IPS DF 6.9 (cell line): ENCODE data around the gene CCNQ.

Experiments used
- DNase-seq: peaks from one replicate; pipeline ENCODE4 v3.0.0-alpha.2; 2013; ENCODE audit warnings: low read depth, low spot score
- H3K27ac ChIP-seq: one replicate; pipeline ENCODE4 v1.5.1; 2013; ENCODE audit warnings: low read length, control low read depth
- H3K27me3 ChIP-seq: 2 replicates; pipeline ENCODE4 v1.6.1; 2013; ENCODE audit warnings: mild to moderate bottlenecking, low read length; ENCODE audit not compliant: control insufficient read depth, insufficient read depth
- H3K36me3 ChIP-seq: 2 replicates; pipeline ENCODE4 v1.6.1; 2013; ENCODE audit warnings: low read length; ENCODE audit not compliant: control insufficient read depth, insufficient read depth
- H3K4me1 ChIP-seq: 2 replicates; pipeline ENCODE4 v1.6.1; 2013; ENCODE audit warnings: low read length; ENCODE audit not compliant: control insufficient read depth, insufficient read depth
- H3K4me3 ChIP-seq: 2 replicates; pipeline ENCODE4 v1.5.1; 2013; ENCODE audit warnings: mild to moderate bottlenecking, low read length
- H3K9me3 ChIP-seq: 2 replicates; pipeline ENCODE4 v1.6.1; 2013; ENCODE audit warnings: low read length, inconsistent platforms; ENCODE audit not compliant: control insufficient read depth, insufficient read depth
- WGBS: extraction: QIAGEN DNeasy Blood & Tissue Kit; methylation state at CpG from one replicate; pipeline ENCODE4 v1.1.7; 2013; ENCODE audit warnings: mixed read lengths, missing lambda C conversion rate; ENCODE audit not compliant: insufficient read length, insufficient coverage; 5-methylcytosine and 5-hydroxymethylcytosine counted together

CCNQ gene

DNA sequence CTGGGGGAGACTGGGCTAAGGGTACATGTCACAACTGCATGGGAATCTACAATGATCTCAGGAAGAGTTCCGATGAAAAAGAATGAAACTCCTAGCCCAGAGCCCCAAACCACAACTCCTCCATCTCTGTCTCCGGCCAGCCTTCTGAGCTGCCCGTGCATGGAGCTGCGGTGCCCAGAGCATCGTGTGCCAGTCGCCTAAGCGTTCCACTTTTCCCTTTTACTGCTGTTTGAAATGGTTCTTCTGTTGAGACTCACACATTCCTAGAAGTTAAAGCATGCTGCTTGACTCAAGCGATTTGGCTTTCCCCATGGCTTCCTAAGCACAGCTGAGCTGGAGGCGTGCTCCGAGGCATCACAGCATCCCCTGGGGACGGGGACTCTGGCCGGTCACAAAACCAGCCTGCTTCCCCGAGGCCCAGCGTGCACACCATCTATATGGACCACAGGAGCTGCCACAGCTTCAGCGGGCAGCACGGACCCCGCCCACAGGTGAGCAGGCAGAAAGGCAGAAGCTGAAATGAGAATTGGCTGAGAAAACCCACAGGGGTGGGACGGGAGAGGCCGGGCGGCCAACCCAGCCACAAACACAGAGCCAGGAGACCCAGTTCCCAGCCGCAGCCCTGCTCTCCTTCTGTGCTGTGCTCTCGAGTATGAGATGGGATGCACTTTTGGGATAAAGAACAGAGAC, 5.0 kb downstream of the CCNQ start:
- H3K36me3 ChIP-seq: 0 out of 2 replicates have a peak, but pooled peaks cover 2% of the 10 kb centered on the region
- H3K27ac ChIP-seq: no peak overlapping the region
- H3K27me3 ChIP-seq: no peaks in the 10 kb centered on the region
- no peak for DNase-seq
- no peaks in the 10 kb centered on the region for H3K9me3 ChIP-seq
- no peaks in the 10 kb centered on the region; the same call in 1 of the 2 replicates for H3K4me1 ChIP-seq
- no CpG with 5 or more reads among the region's 22 CpGs for WGBS
- H3K4me3 ChIP-seq: no peak overlapping the region

DNA sequence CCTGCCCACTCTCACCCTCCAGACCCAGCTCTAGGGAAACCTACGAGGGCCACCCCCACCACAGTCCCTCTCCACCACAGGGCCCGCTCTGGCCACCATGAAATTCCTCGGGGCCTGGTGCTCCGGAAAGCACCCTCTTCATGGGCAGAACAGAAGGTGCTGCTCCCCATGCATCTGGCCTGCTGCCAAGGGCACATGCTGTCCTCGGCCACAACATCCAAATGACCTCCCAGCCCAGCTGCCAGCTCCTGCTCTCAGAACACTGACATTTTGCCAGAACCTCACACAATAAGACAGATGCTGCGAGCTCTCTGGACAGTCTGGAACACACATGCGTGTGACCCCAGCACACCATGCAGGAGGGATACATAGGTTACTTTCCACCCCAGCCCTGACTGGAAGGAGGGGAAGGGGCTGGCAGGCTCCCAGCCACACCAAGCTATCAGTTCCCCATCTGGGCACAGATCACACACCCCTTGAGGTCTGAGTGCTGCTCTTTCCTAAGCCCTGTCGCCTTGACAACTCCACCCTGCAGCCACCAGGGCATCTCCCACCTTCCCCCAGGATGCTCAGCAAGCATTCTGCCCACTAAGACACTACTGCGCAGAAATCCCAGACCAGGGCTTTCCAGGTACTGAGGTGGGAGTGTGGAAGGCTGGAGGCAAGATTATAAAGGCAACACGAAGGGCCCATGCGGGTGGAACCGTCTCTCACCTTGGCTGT, 5.8 kb downstream of the CCNQ start:
- no peaks in the 10 kb centered on the region for H3K9me3 ChIP-seq
- H3K4me3 ChIP-seq: no peak overlapping the region
- DNase-seq: no peak
- H3K4me1 ChIP-seq: no peaks in the 10 kb centered on the region; the same call in 1 of the 2 replicates
- H3K27ac ChIP-seq: no peak overlapping the region
- no peaks in the 10 kb centered on the region for H3K27me3 ChIP-seq
- no CpG with 5 or more reads among the region's 12 CpGs for WGBS
- H3K36me3 ChIP-seq: 0 out of 2 replicates have a peak, but pooled peaks cover 2% of the 10 kb centered on the region

DNA sequence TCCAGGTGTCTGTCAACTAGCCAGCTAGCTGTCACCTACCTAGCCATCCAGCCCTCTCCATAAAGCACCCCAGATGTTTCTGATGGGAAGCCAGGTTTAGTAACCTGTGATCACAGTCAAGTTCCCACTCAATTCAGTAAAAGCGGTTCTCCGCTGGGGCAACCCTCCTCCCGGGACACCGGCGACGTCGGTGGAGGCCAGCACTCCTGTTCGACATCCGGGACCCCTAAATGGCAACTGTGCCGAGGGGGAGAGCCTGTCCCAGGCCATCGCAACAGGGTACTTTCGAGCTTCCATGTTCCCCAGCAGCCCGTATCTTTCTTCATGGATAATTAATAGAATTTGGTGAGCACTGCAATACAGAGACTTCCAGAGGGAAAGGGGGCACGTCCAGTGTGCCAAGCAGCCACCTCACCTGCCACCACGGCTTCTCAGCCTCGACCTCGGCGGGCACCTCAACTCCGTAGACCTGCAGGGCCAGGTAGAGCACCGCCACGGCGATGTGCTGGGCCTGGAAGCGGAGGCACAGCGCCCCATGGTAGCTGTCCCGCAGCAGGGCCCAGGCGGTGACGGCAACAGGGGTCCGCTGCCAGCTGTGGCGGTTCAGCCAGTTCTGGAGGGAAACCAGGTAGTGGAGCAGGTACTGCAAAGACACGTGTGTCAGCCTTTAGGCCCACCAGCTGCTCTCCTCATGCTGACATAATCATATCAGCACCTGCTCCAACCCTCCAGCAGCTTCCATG, 6.7 kb downstream of the CCNQ start:
- DNase-seq: no peak
- Histone ChIP-seq H3K9me3 (no peaks in the 10 kb centered on the region), H3K27me3 (no peaks in the 10 kb centered on the region), H3K4me1 (no peaks in the 10 kb centered on the region; the same call in 1 of the 2 replicates), H3K4me3 (no peak overlapping the region), H3K27ac (no peak overlapping the region), H3K36me3 (0 out of 2 replicates have a peak, but pooled peaks cover 4% of the 10 kb centered on the region)
- WGBS: no CpG with 5 or more reads among the region's 30 CpGs

DNA sequence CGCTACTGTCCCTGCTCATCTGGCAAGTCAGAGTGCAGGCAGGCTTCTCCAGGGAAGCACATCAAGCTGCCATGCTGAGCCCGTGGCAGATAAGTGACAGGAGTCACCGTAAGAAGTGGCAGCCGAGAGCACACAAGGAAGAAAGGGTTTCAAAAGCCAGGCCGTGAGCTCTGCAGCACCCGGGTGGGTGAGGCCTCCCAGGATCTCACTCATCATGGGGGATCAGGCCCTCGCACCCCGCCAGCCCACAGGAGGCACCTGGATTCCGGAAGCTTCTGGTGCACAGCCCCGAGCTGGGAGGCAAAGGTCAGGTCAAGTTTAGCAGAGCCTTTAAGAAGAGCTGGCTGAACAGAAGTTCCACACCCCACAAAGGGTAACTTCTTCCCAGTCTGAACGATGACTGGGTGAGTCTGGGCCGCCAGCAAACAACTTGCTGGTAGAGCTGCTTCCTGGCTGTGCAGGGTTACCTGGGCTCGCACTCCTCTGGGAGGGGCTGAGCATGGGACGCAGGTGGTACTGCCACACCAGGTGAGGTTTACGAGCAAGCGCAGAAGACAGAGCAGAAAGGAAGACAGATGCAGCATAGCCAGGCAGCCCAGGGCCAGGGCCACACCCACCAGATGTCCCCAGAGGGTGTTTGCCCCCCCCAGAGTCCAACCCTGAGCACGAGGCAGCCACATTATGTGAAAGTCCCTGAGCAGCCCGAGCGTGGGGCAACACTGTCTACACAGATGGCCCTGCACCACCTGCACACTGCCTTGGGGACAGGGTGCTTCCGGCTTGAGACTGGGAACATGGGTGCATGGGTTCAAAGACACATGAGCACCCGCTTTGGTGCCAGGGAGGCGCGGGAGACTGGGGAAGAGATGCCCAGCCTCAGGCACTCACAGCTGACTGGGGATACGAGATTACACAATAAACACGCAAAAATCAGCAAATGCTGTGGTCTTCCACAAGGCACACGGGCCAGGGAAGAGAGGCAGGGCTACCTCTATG, 7.7 kb downstream of the CCNQ start:
- Histone ChIP-seq H3K27ac (no peak overlapping the region), H3K27me3 (no peaks in the 10 kb centered on the region), H3K4me1 (no peaks in the 10 kb centered on the region; the same call in 1 of the 2 replicates), H3K4me3 (no peak overlapping the region), H3K9me3 (no peaks in the 10 kb centered on the region), H3K36me3 (0 out of 2 replicates have a peak, but pooled peaks cover 4% of the 10 kb centered on the region)
- no peak for DNase-seq
- WGBS: no CpG with 5 or more reads among the region's 26 CpGs

DNA sequence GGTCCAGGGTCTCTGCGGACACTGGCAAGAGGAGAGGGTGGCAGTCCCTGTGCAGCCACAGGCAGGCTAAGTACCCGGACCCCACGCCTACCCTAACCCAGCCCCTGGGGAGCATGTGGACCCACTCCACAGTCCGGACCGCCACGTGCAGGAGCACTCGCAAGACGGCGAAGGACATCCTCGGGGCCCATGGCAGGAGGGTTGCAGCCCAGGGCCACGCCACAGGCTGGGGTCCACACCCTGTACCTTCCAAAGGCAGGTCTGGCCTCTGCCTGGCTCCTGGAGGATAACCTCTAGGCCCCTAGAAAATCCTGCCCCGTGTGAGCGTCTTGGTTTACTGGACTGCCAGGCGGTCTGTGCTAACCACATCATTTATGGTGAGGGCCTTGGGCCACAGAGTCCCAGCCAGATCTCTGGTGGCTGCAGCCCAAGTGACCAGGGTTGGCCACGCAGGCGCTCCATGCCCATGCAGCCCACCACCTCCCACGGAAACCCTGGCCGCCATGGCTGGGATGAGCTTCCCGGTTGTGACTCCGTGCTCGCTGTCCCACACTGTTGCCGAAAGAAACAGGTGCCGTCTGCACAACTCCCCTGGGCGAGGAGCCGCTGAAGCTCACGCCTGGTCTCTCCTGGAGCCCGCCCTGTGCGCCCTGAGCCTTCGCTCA, 10.0 kb downstream of the CCNQ start:
- 0 out of 2 replicates have a peak, but pooled peaks cover 2% of the 10 kb centered on the region for H3K36me3 ChIP-seq
- no peaks in the 10 kb centered on the region for H3K9me3 ChIP-seq
- H3K27ac ChIP-seq: no peak overlapping the region
- H3K4me1 ChIP-seq: no peaks in the 10 kb centered on the region
- WGBS: no CpG with 5 or more reads among the region's 29 CpGs
- H3K4me3 ChIP-seq: no peak overlapping the region
- H3K27me3 ChIP-seq: no peaks in the 10 kb centered on the region
- no peak for DNase-seq

DNA sequence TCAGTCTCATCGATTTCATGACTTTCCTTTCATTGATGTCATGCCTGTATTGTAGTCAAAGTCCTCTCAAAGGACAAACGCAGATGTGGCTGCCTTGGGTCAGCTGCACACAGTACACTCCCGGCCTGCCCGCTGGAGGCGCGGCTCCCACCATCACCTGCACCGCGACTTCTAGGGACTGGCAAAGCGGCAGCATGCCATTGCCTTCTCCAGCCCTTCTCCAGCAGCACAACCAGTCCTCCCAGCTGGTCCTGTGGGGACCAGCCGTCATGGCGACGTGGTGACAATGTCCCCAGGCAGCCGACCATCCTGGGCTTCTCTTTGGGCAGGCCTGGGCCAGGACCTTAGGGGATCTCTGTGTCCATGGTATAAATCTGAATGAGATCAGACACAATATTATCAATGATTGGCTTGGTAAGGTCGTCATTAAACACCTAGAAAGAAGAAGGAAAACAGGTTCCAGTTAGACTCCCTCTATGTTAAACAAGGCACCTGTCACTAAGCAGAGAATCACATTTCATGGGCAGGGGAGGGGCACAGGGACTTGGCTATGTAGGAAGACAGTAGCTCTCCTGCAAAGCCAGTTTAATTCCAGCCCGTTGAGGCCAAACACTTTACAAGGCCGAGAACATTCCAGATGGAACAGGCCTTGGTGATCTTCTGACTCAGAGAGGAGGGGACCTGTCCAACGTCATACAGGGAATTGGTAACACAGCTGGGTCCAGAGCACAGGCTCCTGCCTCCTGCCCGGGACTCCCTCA, 10.7 kb downstream of the CCNQ start:
- WGBS: no CpG with 5 or more reads among the region's 18 CpGs
- no peak for DNase-seq
- H3K4me1 ChIP-seq: no peaks in the 10 kb centered on the region
- H3K4me3 ChIP-seq: no peak overlapping the region
- no peaks in the 10 kb centered on the region for H3K9me3 ChIP-seq
- no peak overlapping the region for H3K27ac ChIP-seq
- H3K27me3 ChIP-seq: no peaks in the 10 kb centered on the region
- H3K36me3 ChIP-seq: 0 out of 2 replicates have a peak, but pooled peaks cover 2% of the 10 kb centered on the region

DNA sequence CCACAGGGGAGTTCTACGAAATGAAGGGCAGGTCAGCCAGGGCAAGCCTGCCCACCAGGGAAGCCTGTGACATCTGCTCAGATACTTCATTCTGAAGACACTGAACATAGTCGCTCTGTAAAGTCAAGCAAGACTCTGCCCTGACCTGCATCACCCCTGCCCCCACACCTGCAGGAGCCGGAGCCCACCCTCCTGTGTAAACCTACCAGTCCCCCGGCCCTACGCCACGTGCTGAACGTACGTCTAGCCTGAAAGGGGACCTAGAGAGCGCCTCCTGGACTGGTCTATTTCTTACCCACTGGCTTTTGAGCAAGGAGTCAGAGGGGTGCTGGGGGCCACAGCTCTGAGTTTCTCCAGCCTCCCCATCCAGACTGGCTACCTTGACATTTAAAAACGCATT, 11.6 kb downstream of the CCNQ start:
- Histone ChIP-seq H3K27ac (no peak overlapping the region), H3K36me3 (0 out of 2 replicates have a peak, but pooled peaks cover 2% of the 10 kb centered on the region)

DNA sequence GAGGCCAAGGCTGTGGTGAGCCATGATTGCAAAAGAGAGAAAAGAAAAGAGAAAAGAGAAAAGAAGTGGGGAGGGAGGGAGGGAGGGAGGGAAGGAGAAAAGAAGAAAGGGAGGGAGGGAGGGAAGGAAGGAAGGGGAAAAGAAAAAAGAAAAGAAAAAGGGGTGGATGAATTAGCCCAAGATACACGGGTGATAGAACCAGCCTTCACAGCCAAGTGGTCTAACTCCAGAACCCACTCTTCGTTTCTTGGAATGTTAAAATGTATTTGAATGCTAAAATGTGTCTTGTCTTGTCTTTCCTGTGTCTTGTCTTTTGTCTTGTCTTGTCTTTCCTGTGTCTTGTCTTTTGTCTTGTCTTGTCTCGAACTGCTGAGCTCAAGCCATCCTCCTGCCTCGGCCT, 13.1 kb downstream of the CCNQ start:
- no peak overlapping the region for H3K4me3 ChIP-seq
- H3K27me3 ChIP-seq: no peaks in the 10 kb centered on the region
- H3K27ac ChIP-seq: no peak overlapping the region
- no peaks in the 10 kb centered on the region for H3K4me1 ChIP-seq
- DNase-seq: no peak
- no CpG with 5 or more reads among the region's 4 CpGs for WGBS
- 0 out of 2 replicates have a peak, but pooled peaks cover 2% of the 10 kb centered on the region for H3K36me3 ChIP-seq
- no peaks in the 10 kb centered on the region for H3K9me3 ChIP-seq

More for the DNA sequence above, 11.6 kb downstream of the CCNQ start:
- Histone ChIP-seq H3K27me3 (no peaks in the 10 kb centered on the region), H3K4me1 (no peaks in the 10 kb centered on the region), H3K4me3 (no peak overlapping the region), H3K9me3 (no peaks in the 10 kb centered on the region)
- no peak for DNase-seq
- no CpG with 5 or more reads among the region's 10 CpGs for WGBS

DNA sequence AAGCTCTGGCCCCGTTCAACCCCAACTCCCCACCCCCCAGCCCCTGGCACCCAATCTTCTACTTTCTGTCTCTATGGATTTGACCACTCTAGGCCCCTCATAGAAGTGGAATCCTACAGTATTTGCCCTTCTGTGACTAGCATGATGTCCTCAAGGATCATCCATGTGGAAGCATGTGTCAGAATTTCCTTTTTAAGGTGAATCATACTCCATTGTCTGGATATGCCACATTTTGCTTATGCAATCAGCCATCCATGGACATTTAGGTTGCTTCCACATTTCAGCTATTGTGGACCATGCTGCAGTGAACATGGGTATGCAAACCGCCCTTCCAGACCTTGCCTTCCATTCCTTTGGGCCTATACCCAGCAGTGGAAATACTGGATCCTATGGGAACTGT, 15.5 kb downstream of the CCNQ start:
- peaks cover 1% of the 10 kb centered on the region; the same call in 1 of the 2 replicates for H3K4me1 ChIP-seq
- no peaks in the 10 kb centered on the region for H3K27me3 ChIP-seq
- WGBS: no CpG with 5 or more reads among the region's 2 CpGs
- no peak overlapping the region for H3K27ac ChIP-seq
- no peak for DNase-seq
- 0 out of 2 replicates have a peak, but pooled peaks cover 2% of the 10 kb centered on the region for H3K36me3 ChIP-seq
- H3K4me3 ChIP-seq: no peak overlapping the region
- no peaks in the 10 kb centered on the region for H3K9me3 ChIP-seq
